ENCODE measurements around the gene KCNT1.

The KCNT1 gene

GRCh38 chr9:135701959-135702721, at the start of gene KCNT1:
KCNT1 (plus strand) TSS chr9:135702185; CDS start chr9:135702259, 74 bp downstream.
- Histone ChIP-seq H3K9me3 (ENCODE audit: low read length) (no peaks in the 10 kb centered on the region), H3K36me3 (ENCODE audit: insufficient read depth, low read length) (no peaks in the 10 kb centered on the region), H3K27me3 (ENCODE audit: insufficient read depth, low read length) (peaks cover 55% of the 10 kb centered on the region), H3K4me1 (ENCODE audit: insufficient read depth, low read length) (no peaks in the 10 kb centered on the region), H3K4me3 (ENCODE audit: low read length) (no peak within 1 kb of the TSS), H2AFZ (ENCODE audit: low read depth, low read length) (no peak within 1 kb of the TSS)

DNA sequence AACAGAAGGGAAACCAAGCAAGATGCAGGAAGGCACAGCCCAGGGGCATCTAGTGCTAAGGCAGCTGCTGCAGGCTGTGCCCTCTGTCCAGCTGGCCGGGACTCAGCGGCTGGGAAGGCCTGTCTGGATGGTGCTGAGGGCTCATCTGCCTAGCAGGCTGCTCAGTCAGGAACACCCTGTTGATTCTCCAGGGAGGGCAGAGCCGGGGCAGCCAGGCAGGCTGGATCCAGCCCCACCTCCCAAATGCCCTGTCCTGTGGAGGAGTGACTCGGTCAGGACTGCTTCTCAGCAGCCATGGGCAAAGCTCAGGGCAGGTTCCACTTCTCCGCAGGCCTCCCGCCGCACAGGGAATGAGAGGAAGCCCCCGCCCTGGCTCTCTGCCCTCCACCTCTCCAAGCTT, 46.7 kb upstream of the KCNT1 start:
- Histone ChIP-seq H3K4me3 (ENCODE audit: low read length) (no peak overlapping the region), H3K36me3 (ENCODE audit: insufficient read depth, low read length) (no peaks in the 10 kb centered on the region), H3K9me3 (ENCODE audit: low read length) (peaks cover 3% of the 10 kb centered on the region), H2AFZ (ENCODE audit: low read depth, low read length) (no peak overlapping the region), H3K27me3 (ENCODE audit: insufficient read depth, low read length) (no peaks in the 10 kb centered on the region), H3K4me1 (ENCODE audit: insufficient read depth, low read length) (no peaks in the 10 kb centered on the region)

- Histone ChIP-seq H3K4me3 (ENCODE audit: low read length) (no peak overlapping the region), H3K4me1 (ENCODE audit: insufficient read depth, low read length) (peaks cover 6% of the 10 kb centered on the region), H2AFZ (ENCODE audit: low read depth, low read length) (no peak overlapping the region), H3K9me3 (ENCODE audit: low read length) (no peaks in the 10 kb centered on the region), H3K36me3 (ENCODE audit: insufficient read depth, low read length) (no peaks in the 10 kb centered on the region), H3K27me3 (ENCODE audit: insufficient read depth, low read length) (no peaks in the 10 kb centered on the region)
These were observed 44.6 kb upstream of the KCNT1 start for GRCh38 chr9:135657416-135657815.

- no peak overlapping the region for H2AFZ ChIP-seq (ENCODE audit: low read depth, low read length)
- peaks cover 12% of the 10 kb centered on the region for H3K4me1 ChIP-seq (ENCODE audit: insufficient read depth, low read length)
- no peaks in the 10 kb centered on the region for H3K27me3 ChIP-seq (ENCODE audit: insufficient read depth, low read length)
- no peaks in the 10 kb centered on the region for H3K36me3 ChIP-seq (ENCODE audit: insufficient read depth, low read length)
- no peaks in the 10 kb centered on the region for H3K9me3 ChIP-seq (ENCODE audit: low read length)
- no peak overlapping the region for H3K4me3 ChIP-seq (ENCODE audit: low read length)
These were observed 42.7 kb upstream of the KCNT1 start for GRCh38 chr9:135659252-135659651.

GRCh38 chr9:135660407-135660806, 41.6 kb upstream of the KCNT1 start:
- H3K9me3 ChIP-seq (ENCODE audit: low read length) = no peaks in the 10 kb centered on the region
- no peaks in the 10 kb centered on the region for H3K27me3 ChIP-seq (ENCODE audit: insufficient read depth, low read length)
- H2AFZ ChIP-seq (ENCODE audit: low read depth, low read length) = no peak overlapping the region
- H3K4me3 ChIP-seq (ENCODE audit: low read length) = no peak overlapping the region
- H3K4me1 ChIP-seq (ENCODE audit: insufficient read depth, low read length) = peaks cover 12% of the 10 kb centered on the region
- H3K36me3 ChIP-seq (ENCODE audit: insufficient read depth, low read length) = no peaks in the 10 kb centered on the region

DNA sequence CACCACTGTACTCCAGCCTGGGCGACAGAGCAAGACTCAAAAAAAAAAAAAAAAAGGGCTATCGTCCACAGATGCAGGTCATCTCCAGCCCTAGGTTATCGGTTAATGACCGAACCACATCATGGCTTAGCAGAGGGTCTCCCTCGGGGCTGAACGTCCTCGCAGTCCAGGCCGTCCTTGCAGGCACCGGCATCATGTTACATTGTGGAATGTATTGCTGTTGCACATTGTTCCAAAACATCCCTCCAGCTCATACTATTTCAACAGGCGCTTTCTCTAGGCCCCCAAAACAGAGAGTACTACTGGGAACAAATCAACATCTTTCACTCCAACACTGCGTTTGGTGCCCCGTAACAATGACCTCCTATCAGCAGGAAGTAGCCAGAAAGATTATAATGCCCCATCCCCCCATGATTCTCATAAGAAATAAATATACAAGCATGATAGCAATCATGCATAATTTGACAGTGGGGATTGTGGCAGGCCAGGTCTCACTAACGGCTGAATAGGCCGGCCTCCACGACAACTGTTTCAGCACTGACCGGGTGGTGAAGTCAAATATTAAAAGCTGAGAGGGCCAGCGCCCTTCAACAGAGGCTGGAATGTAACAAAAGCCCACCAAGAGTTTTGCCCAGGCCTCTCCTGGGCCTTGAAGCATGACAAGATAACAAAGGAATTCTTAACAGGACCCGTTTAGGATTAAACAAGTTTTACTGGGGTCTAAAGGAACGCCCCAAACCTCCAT, 40.0 kb upstream of the KCNT1 start:
- peak overlapping the region; percentile 42 for H2AFZ ChIP-seq (ENCODE audit: low read depth, low read length)
- H3K4me1 ChIP-seq (ENCODE audit: insufficient read depth, low read length) = peaks cover 12% of the 10 kb centered on the region
- no peaks in the 10 kb centered on the region for H3K27me3 ChIP-seq (ENCODE audit: insufficient read depth, low read length)
- H3K36me3 ChIP-seq (ENCODE audit: insufficient read depth, low read length) = no peaks in the 10 kb centered on the region
- H3K9me3 ChIP-seq (ENCODE audit: low read length) = no peaks in the 10 kb centered on the region
- H3K4me3 ChIP-seq (ENCODE audit: low read length) = no peak overlapping the region

DNA sequence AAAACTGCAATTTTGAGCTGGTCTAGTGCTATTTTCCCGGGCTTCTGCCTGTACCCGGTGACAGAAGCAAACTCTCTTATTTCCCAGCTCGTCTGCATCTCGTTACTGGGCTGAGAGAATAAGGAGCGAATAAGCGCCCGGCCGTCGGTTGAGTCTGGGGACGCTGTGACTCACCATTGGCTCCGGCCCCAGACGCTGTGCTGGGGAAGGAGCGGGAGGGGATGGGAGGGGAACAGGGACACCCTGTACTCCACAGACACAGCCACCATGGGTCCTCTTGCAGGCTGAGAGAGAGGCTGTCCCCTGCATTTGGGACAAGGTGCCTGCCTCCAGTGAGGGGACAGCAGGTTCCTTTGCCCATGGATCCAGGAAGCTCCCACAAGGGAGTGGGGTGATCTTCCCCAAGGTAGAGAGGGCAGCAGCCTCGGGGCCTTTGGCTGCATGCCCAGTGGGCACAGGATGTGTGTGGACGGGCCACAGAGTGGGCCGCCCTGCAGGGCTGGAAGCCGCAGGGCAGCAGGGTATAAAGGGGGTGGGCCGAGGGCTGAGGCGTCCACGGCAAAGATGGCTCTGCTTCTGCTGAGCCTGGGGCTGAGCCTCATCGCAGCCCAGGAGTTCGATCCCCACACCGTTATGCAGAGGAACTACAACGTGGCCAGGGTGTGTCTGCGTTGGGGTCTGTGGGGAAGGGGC, 39.1 kb upstream of the KCNT1 start, which contains the start of gene LCN9:
TSS of gene LCN9 (plus strand) at position 552 of the 693 bp plus-strand sequence. CDS start at position 565, 13 bp downstream.
- H3K4me3 ChIP-seq (ENCODE audit: low read length) = no peak within 1 kb of the TSS
- H3K9me3 ChIP-seq (ENCODE audit: low read length) = no peaks in the 10 kb centered on the region
- H3K4me1 ChIP-seq (ENCODE audit: insufficient read depth, low read length) = peaks cover 12% of the 10 kb centered on the region
- H3K36me3 ChIP-seq (ENCODE audit: insufficient read depth, low read length) = no peaks in the 10 kb centered on the region
- no peaks in the 10 kb centered on the region for H3K27me3 ChIP-seq (ENCODE audit: insufficient read depth, low read length)
- H2AFZ ChIP-seq (ENCODE audit: low read depth, low read length) = peak within 1 kb of the TSS; percentile 42

- H3K27me3 ChIP-seq (ENCODE audit: insufficient read depth, low read length) = no peaks in the 10 kb centered on the region
- H3K36me3 ChIP-seq (ENCODE audit: insufficient read depth, low read length) = no peaks in the 10 kb centered on the region
These were observed 38.6 kb upstream of the KCNT1 start for GRCh38 chr9:135663451-135663770.

GRCh38 chr9:135663857-135664256, 38.1 kb upstream of the KCNT1 start:
- Histone ChIP-seq H3K4me3 (ENCODE audit: low read length) (no peak overlapping the region), H3K36me3 (ENCODE audit: insufficient read depth, low read length) (no peaks in the 10 kb centered on the region), H3K4me1 (ENCODE audit: insufficient read depth, low read length) (peaks cover 12% of the 10 kb centered on the region)

More at GRCh38 chr9:135663451-135663770, 38.6 kb upstream of the KCNT1 start:
- Histone ChIP-seq H3K4me1 (ENCODE audit: insufficient read depth, low read length) (peaks cover 12% of the 10 kb centered on the region), H2AFZ (ENCODE audit: low read depth, low read length) (no peak overlapping the region), H3K4me3 (ENCODE audit: low read length) (no peak overlapping the region), H3K9me3 (ENCODE audit: low read length) (no peaks in the 10 kb centered on the region)

GRCh38 chr9:135664266-135664665, 37.7 kb upstream of the KCNT1 start:
- Histone ChIP-seq H3K9me3 (ENCODE audit: low read length) (no peaks in the 10 kb centered on the region), H3K4me3 (ENCODE audit: low read length) (no peak overlapping the region), H3K4me1 (ENCODE audit: insufficient read depth, low read length) (peaks cover 12% of the 10 kb centered on the region), H3K27me3 (ENCODE audit: insufficient read depth, low read length) (no peaks in the 10 kb centered on the region), H3K36me3 (ENCODE audit: insufficient read depth, low read length) (no peaks in the 10 kb centered on the region), H2AFZ (ENCODE audit: low read depth, low read length) (no peak overlapping the region)

More at GRCh38 chr9:135663857-135664256, 38.1 kb upstream of the KCNT1 start:
- Histone ChIP-seq H3K27me3 (ENCODE audit: insufficient read depth, low read length) (no peaks in the 10 kb centered on the region), H2AFZ (ENCODE audit: low read depth, low read length) (no peak overlapping the region), H3K9me3 (ENCODE audit: low read length) (no peaks in the 10 kb centered on the region)

DNA sequence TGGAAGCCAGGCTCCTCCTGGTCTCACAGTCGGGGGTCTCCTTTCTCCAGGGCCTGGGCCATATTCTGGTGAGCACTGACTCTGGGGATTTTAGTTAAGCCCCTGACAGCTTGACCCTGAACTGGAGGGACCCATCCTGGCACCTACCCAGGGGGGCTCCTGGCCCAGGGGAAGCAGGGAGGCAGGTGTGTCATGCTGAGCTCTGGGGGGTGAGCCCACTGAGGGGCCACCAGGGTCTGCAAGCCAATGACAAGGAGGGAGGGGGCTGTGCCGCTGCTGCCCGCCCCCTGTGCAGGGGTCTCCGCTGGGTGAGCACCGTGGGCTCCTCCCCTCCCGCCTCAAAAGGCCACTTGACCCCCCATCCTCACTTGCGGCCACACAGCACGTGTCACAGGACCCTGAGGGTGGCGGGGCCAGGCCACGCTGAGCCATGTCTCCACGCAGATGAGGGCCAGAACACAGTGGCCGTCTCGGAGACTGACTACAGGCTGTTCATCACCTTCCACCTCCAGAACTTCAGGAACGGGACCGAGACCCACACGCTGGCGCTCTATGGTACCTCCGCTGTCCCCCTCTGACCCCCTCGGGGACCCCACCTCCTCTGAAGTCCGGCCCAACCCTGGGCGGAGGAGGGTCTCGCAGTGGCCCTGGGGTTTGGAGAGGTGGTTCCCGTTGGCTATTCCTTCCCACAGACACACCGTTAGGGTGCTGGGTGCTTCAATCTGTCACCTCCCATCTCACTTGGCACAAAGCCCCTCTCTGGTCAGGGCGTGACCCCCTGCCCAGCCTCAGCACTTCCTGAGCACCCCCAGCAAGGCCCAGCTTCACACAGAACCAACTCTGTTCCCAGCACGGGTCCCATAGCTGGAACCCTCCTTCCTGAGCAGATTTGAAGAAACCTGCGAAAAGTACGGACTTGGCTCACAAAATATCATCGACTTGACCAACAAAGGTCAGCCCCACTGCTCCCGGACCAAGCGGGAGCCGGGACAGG, 36.9 kb upstream of the KCNT1 start:
- Histone ChIP-seq H3K4me3 (ENCODE audit: low read length) (no peak overlapping the region), H3K27me3 (ENCODE audit: insufficient read depth, low read length) (no peaks in the 10 kb centered on the region), H2AFZ (ENCODE audit: low read depth, low read length) (no peak overlapping the region), H3K9me3 (ENCODE audit: low read length) (no peaks in the 10 kb centered on the region), H3K36me3 (ENCODE audit: insufficient read depth, low read length) (no peaks in the 10 kb centered on the region), H3K4me1 (ENCODE audit: insufficient read depth, low read length) (peaks cover 12% of the 10 kb centered on the region)

DNA sequence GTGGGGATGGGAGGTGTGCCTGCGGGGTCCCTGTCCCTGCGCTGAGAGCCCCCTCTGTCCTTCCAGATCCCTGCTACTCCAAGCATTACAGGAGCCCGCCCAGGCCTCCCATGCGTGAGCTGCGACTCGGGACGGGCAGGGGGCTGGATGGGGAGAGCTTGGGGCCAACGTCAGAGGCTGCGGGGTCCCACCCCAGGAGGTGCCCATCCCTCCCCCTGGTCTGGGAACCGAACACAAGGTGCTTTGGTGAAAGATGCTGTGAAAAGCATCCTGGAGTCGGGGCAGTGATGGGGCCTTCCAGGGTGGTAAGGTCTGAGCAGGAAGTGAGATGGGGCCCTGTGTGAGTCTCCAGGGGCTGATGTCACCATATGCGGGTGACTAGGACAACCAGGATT, 36.2 kb upstream of the KCNT1 start:
- Histone ChIP-seq H3K9me3 (ENCODE audit: low read length) (no peaks in the 10 kb centered on the region), H3K27me3 (ENCODE audit: insufficient read depth, low read length) (no peaks in the 10 kb centered on the region), H2AFZ (ENCODE audit: low read depth, low read length) (no peak overlapping the region), H3K4me1 (ENCODE audit: insufficient read depth, low read length) (peaks cover 12% of the 10 kb centered on the region), H3K4me3 (ENCODE audit: low read length) (no peak overlapping the region), H3K36me3 (ENCODE audit: insufficient read depth, low read length) (no peaks in the 10 kb centered on the region)

Measured in neuron (in vitro differentiated cells).